HG02623 (cell line): Measurements from ENCODE around the gene ELAVL3.
"Not testable (repeated sequence)": the region's sequence is repeated elsewhere in the genome, so short reads cannot be mapped to it uniquely, and the experiment has no call there.

Experiments
- ATAC-seq: cut with Tn5 transposase; IDR thresholded peaks from one replicate; pipeline ENCODE4 v1.9.1; 2021; ENCODE audit warnings: moderate library complexity; ENCODE audit not compliant: unreplicated experiment

Gene ELAVL3

DNA sequence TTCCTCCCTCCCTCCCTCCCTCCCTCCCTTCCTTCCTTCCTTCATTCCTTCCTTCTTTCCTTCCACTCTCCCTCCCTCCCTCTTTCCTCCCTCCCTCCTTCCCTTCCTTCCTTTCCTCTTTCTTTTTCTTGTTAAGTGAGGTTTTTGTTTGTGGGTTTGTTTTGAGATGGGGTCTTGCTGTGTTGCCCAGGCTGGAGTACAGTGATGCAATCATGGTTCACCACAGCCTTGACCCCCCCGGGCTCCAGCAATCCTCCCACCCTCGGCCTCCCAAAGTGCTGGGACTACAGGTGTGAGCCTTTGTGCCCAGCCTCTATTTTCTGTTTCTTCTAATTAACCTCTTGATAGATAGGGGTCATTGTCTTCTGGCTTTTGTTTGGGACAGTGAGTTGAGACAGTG lies 19.4 kb downstream of the ELAVL3 start:
- ATAC-seq: no peak

DNA sequence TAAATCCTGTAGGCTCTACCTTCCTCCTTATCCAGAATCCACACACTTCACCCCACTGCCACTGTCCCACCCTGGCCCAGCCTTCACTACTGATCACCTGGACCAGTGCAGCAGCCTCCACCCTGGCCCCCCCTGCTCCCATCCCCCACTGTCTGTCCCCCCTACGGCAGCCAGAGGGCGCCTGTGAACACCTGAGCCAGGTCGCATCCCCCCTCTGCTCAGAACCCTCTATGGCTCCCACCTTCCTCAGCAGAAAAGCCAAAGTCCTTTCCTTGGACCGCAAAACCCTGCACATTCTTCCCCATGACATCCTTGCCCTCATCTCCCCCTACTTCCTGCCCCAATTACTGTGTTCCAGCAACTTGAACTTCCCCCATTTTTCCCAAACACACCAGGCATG lies 20.6 kb downstream of the ELAVL3 start:
- no peak for ATAC-seq

DNA sequence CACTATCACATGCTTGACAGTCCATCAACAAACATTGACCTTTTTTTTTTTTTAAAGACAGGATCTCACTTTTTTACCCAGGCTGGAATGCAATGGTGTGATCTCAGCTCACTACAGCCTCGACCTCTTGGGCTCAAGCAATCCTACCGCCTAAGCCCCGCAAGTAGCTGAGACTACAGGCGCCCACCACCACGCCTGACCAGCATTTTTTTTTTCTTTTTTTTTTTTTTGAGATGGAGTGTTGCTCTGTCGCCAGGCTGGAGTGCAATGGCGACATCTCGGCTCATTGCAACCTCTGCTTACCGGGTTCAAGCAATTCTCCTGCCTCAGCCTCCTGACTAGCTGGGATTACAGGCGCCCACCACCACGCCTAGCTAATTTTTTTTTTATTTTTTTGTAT lies 21.9 kb downstream of the ELAVL3 start:
- ATAC-seq: not testable (repeated sequence)

DNA sequence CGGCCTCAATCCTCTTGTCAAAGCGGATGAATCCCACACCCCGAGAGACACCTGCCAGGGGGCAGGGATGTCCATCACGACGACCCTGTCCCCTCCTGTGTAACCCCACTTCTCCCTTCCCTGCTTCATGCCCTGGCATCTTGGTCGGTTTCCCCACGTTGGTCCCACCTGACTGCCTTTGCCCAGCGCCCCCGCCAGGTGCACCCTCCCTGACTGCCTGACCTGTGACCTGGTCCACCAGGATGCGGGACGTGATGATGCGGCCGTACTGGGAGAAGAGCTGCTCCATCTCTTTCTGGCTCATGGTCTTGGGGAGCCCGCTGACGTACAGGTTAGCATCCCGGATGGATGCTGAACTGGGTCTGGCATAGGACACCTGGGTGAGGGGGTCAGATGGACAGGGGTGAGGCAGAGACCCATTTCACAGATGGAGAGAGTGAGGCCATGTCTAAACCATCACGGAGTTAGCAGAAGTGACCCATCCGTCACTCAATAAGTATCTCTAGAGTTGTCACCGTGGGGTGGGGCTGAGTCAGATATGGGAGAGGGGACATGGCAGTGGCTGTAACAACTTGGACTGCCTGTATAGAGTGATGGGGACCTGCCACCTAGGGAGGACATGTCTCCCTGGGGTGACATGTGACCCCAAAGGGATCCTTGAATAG lies 22.5 kb downstream of the ELAVL3 start:
- no peak for ATAC-seq

DNA sequence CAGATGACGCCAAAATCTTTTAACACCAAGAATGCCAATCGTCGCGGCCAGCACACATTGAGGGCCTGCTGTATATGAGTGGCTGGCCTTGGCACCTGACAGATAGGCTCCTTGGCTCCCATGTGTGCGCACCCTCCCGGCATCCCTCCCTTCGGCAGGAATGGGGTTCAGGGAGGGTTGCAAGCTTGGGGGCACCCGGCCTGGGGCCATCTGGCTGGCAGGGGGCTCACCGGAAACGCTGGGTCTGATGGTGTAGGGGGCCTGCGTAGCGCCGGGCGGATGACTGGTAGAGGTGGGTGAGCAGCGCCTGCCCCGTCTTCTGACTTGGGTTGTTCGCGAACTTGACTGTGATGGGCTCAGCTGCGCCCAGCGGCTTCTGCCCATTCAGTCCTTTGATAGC lies 23.0 kb downstream of the ELAVL3 start:
- no peak for ATAC-seq

DNA sequence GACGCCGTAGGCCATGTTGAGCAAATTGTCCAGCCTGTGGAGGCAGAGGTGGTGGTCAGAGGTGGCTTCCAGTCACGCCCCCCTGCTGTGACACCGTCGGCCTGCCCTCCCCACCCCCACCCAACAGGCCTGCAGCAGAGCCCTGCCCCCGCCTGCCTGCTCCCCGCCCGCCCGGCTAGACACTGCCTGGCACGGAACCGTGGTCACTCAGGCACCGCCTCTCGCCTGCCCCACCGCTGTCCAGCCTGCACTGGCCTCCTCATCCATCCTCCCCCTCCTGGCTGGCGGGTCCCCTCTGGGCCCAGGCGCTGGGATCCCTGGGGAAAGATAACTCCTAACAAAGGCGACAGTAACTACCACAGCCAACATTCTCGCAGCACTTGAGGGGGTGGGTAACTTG lies 23.7 kb downstream of the ELAVL3 start:
- ATAC-seq: no peak

DNA sequence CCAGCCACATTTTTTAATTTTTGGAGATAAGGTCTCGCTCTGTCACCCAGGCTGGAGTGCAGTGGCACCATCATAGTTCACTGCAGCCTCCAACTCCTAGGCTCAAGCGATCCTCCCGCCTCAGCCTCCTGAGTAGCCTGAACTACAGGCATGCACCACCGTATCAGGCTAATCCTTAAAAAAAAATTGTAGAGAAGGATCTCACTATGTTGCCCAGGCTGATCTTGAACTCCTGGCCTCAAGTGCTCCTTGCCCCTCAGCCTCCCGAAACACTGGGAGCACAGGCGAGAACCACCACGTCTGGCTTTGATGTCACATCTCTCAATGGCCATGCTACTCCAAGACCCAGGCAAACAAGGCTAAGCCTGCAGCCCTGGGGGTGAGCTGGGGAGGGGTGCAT lies 24.2 kb downstream of the ELAVL3 start:
- no peak for ATAC-seq

DNA sequence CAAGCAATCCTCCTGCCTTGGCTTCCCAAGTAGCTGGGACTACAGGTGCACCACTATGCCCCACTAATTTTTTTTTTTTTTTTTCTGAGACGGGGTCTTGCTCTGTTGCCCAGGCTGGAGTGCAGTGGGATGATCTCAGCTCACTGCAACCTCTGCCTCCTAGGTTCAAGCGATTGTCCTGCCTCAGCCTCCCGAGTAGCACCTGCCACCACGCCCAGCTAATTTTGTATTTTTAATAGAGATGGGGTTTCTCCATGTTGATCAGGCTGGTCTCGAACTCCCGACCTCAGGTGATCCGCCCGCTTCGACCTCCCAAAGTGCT lies 25.7 kb downstream of the ELAVL3 start:
- not testable (repeated sequence) for ATAC-seq

DNA sequence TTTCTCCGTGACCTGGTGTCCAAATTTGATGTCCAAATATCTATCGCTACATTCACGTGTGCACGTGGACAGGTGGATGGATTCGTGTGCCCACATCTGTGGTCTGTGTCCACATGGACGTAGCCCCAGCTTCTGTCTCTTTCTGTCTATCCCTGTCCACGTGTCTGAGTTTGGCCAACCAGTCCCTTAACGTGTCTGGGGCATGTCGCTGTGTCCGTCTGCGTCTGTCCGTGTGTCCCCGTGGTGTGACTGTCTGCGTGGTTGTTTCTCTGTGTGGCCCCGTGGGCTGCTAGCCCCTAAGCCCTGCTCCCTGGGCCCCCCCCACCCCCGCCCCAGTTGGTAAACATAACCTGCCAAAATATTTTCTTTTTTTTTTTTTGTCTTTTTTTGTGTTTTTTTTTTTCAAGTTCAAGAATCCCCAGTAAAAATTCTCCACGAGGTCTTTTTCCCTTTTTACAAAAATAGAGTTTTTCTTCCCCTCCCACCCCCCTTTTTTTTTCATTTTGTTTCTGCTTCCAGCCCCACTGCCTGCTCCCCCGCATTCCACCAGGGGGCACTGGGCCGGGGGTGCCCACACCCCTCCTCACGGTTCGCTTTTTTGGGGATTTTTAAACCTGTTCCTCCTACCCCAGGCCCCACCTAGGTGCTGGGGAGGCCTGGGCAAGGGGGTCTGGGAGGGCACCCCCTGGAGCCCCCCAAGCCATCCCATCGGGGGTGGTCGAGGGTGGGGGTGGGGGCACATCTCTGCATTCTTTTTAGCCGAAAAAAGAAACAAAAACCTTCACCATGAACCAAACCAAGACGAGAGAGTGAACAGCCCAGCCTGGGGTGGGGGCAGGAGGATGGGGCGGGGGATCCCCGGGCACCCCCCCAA lies 27.1 kb downstream of the ELAVL3 start:
- no peak for ATAC-seq

DNA sequence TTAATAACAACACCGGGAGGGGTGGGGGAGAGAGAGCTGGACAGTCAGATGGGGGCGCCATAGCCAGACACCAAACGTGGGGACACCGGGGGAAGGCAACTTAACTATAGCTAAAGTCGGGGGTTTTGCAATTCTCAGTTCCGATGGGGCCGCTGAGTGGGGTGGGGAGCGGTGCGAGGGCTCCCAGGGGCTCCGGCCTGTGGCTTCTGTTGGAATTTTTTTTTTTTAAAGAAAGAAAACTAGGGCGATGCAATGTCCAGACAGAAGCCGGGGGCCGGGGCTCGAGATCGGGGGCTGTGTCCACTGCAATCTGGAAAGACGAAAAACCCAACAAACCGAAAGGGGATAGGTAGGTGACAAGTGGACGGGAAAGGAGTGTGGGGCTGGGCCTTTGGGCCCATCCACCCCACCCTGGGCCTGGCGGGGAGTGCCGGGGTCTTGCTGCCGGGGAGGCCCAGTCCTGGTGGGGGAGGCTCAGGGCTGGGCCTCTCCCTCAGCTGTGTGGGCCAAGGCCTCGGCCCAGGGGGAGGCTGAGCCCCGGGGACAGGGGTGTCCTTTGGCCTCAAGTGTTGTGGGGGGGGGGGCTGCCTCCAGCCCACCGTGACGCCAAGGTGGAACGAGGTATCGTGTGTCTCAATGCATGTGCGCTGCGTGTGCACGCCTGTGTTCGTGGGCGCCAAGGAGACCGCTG lies 28.1 kb downstream of the ELAVL3 start:
- no peak for ATAC-seq

DNA sequence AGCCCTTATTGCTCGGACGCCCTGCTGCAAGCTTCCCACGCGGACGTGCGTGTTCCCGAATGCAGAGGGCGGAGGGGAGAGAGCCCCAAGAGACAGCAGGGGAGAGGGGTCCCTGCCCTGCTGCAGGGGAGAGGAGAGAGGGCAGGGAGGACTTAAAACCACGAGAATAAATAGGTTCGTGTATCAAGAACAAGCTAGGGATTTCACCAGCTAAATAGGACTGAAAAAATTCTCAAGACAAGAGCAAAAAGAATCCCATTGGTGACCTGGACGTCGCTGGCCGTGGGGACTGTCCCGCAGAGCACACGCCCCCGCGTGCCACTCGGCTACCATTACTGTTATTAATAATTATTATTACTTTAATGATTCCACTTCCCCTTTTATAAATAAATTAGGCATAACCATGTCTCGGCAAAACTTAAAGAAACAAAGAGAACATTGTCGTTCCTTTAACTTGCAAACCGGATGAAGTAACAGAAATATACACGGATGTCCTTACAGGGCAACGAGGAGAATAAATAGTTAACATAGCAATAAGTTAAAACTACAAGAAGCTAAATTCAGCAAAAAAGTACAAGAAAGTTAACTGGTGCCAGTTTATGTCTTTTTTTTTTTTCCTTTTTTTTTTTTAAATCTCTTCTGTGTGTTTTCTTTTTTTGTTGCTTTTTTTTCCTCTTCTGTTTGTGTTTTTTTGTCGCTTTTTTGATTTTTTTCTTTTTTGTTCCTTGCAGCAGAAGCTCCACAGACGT lies 28.8 kb downstream of the ELAVL3 start:
- ATAC-seq: no peak

DNA sequence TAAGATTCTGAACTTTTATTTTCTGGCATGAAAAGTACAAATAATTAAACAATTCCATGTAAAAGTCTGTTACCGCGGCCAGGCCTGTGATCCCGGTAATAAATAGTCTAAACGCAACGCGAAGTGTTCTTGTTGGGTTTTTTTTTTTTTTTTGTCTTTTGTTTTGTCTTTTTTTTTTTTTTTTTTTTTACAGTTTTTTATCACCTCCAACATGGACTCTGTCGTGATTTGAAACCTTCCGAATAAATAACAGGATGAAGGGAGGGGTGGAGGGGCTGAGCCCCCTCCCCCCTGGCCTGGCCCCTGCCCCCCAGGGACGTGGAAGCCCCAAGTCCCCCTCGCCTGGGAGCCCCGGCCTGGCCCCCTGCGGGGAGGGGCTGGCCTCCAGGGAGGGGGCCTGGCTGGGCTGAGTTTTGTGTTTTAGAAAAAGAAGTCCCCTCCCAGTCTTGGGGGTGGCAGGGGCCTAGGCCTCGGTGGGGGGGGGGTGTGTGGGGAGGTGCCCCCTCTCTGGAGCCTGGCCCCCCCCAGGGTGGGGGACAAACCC lies 29.4 kb downstream of the ELAVL3 start:
- ATAC-seq: no peak

DNA sequence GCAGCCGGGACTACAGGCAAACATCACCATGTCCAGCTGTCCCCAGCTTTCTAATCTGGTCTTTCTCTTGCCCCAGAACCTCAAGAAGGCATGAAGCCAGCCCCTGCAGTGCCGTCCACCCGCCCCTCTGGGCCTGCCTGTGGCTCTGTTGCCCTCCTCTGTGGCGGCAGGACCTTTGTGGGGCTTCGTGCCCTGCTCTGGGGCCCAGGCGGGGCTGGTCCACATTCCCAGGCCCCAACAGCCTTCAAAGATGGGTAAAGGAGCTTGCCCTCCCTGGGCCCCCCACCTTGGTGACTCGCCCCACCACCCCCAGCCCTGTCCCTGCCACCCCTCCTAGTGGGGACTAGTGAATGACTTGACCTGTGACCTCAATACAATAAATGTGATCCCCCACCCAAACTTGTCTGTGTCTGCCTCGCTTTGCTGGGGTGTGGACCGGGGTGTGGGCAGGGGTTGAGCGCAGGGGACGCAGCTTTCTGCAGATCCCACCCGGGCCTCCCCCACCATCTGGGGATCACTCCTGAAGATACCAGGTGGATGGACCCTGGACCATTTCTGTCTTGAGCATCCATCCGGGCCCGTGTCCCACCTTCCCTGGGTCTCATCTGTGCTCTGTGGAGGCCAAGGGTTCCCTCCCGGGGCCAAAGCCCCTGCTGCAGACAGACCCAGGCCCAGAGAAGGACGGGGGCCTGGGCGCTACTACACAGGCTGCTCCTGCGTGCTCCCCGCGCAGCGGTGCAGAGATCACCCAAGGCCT lies 30.1 kb downstream of the ELAVL3 start:
- no peak for ATAC-seq

DNA sequence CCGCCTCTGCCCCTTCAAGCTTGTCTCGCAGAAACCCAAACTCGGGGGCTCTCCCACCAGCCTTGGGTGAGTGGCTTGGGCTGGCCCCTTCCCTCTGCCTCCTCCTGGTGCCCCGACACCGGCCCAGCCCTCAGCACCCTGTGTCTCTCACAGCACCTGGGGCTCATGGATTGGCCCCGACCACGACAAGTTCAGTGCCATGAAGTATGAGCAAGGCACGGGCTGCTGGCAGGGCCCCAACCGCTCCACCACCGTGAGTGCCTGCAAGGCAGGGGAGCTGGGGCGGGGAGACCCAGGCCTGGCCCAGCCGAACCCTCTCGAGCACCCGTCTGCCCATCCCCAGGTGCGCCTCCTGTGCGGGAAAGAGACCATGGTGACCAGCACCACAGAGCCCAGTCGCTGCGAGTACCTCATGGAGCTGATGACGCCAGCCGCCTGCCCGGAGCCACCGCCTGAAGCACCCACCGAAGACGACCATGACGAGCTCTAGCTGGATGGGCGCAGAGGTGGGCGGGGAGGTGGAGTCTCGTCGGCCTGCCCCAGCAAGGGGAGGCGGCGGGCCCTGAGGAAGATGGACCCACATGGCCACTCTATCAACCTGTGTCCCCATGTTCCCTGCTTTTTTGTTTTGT lies 31.8 kb downstream of the ELAVL3 start:
- no peak for ATAC-seq

DNA sequence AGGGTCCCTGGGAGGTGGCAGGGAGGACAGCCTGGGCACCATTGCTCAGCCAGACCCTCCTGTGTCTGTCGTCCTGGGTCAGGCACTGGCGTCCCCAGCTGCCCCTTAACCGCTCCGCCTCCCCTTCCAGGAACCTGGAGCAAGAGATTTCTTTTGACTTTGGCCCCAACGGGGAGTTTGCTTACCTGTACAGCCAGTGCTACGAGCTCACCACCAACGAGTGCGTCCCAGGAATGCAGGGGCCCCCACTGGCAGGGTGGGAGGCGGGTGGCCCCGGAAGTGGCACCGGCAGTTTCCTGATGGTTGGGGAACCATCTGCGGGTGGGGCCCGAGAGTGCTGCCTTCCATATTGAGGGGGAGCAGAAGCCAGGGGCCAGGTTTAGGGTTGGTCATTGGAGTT lies 32.4 kb downstream of the ELAVL3 start:
- no peak for ATAC-seq

DNA sequence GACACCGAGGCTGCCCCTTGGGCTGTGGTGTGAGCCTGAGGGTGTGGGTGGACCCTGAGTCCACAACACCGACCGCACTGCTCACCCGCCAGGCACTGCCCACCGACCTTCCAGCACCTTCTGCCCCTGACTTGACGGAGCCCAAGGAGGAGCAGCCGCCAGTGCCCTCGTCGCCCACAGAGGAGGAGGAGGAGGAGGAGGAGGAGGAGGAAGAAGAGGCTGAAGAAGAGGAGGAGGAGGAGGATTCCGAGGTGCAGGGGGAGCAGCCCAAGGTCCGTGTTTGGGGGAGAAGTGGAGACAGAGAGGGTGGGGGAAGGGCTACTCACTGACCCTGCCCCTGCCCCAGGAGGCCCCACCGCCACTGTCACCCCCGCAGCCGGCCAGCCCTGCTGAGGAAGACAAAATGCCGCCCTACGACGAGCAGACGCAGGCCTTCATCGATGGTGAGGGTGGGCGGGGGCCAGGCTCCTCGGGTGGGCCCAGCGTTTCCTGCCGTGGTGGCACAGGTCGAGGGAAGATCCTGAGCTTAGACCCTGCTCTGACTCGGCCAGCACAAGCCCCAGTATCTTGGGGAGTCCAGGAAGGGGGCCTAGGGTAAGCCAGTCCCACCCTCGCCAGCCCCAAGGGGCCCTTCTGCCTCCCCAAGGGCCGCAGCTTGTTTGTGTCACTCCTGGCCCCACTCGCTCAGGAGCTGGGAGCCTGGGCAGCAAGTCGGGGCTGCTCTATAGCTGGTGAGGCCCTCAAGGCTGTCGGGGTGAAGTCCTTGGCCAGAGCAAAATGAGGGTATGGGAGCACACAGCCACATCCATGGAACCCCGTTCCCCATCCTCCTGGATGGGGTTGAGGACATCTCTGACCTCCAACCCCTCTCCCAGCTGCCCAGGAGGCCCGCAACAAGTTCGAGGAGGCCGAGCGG lies 33.2 kb downstream of the ELAVL3 start:
- ATAC-seq: no peak

DNA sequence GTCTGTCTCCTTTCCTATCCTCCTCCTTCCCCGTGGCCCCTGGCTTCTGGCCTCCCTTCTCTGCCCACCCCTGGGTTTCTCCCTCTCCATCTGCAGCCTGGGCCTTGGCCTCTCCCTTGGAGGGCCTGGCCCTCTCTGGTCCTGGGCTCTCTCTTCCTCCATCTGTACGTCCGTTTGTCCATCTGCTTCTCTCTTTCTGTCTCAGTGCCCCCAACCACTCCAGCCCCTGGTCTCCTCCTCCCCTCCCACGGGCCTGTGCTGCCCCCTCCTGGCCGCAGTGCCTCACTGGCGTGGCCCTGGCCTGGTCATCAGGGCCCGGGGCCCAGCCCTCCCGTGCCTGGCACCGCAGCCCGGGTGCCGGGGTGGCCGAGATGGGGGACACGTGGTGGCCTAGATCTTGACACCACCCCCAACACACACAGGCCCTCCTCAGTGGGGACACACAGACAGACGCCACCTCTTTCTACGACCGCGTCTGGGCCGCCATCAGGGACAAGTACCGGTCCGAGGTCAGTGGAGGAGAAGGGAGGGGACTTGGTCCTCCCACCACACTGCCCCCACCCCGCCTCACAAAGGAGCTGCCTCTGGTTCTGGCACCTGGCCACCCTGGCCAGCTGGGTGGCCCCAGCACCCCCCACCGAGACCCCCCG lies 34.1 kb downstream of the ELAVL3 start:
- ATAC-seq: no peak

DNA sequence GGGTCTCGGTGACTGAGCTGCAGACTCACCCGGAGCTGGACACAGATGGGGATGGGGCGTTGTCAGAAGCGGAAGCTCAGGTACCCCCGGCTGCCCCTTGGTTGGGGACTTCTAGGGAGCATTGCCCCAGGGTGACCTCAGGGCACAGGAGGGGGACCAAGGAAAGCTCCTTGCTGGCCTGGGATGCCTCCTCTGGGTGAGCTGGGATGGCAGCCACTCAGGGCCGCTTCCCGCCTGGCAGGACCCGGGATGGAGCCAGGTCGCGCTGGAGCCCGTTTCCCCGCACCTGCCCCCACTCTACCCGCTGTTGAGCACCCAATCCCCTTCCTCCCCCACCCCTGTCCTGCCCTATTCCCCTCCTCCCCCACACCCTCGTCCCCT lies 34.6 kb downstream of the ELAVL3 start:
- ATAC-seq: no peak
